Mucosa of descending colon (tissue), 3 donors: ENCODE data around the gene VIPR2. TPM values are rescaled to one million over a fixed set of nuclear protein-coding genes. Genes with fewer than 3 reads are reported as not detected.

ENCODE experiments used
- ATAC-seq: fragments of 200-7000 bp; cut with Tn5 transposase; one replicate; pipeline ENCODE4 v1.9.1; 2020; ENCODE audit warnings: mild to moderate bottlenecking, moderate library complexity
- DNase-seq, 3 donors: peaks; one replicate each; pipeline ENCODE4 v3.0.0-alpha.2; 2020
- H3K36me3 ChIP-seq: fragments of 200-600 bp; one replicate; pipeline ENCODE4 v1.8.0; 2021; ENCODE audit warnings: low read depth, mild to moderate bottlenecking
- H3K4me1 ChIP-seq: fragments of 200-600 bp; one replicate; pipeline ENCODE4 v1.8.0; 2021; ENCODE audit warnings: low read depth, mild to moderate bottlenecking
- H3K4me3 ChIP-seq: fragments of 200-600 bp; one replicate; pipeline ENCODE4 v1.8.0; 2021; ENCODE audit warnings: mild to moderate bottlenecking
- H3K9me3 ChIP-seq: fragments of 200-600 bp; one replicate; pipeline ENCODE4 v1.8.0; 2021; ENCODE audit warnings: mild to moderate bottlenecking
- intact Hi-C, 2 donors: fragments of 100-400 bp; cut with DNase I in 1 of 2; cut with micrococcal nuclease in 1 of 2; formaldehyde crosslinking; loops; one replicate each; pipeline versions ENCODE4 v1.11.0 to v1.11.1; 2022; cut with DNase I, micrococcal nuclease
- total RNA-seq, 3 donors: library from RNA; stranded (reverse); fragmentation: NEBNext Ultra II Directional in 2 of 3; extraction: Animal tissue kit (Norgen Biotek cat#: 25700) in 2 of 3; gene quantifications; one replicate each; pipeline versions ENCODE4 v1.2.1 to v1.2.4, GENCODE V29; 2021 to 2023
- TF ChIP-seq, protein P1 (sequence below): fragments of 200-600 bp; IDR thresholded peaks from one replicate; pipeline ENCODE4 v1.8.0; 2022; ENCODE audit warnings: antibody characterized with exemption, mild to moderate bottlenecking
- donor health status: DM: no; HTN: no; CAD: no; lungs with moderate emphysema.
- donor health status: DM: no; HTN: no; CAD: no.
- donor health status: DM: no; HTN: yes; CAD: no.

Gene VIPR2
- total RNA-seq, 3 donors from 2014 or later = 0.58 to 19.8 (median 2.4) TPM

GRCh38 chr7:159031135-159031701 lies 113.4 kb downstream of the VIPR2 start:
- H3K4me1 ChIP-seq = no peaks in the 10 kb centered on the region
- H3K36me3 ChIP-seq = no peaks in the 10 kb centered on the region
- DNase-seq = no peak
- intact Hi-C loops = no loop called here
- no peak overlapping the region for H3K4me3 ChIP-seq
- no peaks in the 10 kb centered on the region for H3K9me3 ChIP-seq
- TF ChIP-seq, protein P1, sequence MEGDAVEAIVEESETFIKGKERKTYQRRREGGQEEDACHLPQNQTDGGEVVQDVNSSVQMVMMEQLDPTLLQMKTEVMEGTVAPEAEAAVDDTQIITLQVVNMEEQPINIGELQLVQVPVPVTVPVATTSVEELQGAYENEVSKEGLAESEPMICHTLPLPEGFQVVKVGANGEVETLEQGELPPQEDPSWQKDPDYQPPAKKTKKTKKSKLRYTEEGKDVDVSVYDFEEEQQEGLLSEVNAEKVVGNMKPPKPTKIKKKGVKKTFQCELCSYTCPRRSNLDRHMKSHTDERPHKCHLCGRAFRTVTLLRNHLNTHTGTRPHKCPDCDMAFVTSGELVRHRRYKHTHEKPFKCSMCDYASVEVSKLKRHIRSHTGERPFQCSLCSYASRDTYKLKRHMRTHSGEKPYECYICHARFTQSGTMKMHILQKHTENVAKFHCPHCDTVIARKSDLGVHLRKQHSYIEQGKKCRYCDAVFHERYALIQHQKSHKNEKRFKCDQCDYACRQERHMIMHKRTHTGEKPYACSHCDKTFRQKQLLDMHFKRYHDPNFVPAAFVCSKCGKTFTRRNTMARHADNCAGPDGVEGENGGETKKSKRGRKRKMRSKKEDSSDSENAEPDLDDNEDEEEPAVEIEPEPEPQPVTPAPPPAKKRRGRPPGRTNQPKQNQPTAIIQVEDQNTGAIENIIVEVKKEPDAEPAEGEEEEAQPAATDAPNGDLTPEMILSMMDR = no peak
- peak; percentile 2 for ATAC-seq

DNA sequence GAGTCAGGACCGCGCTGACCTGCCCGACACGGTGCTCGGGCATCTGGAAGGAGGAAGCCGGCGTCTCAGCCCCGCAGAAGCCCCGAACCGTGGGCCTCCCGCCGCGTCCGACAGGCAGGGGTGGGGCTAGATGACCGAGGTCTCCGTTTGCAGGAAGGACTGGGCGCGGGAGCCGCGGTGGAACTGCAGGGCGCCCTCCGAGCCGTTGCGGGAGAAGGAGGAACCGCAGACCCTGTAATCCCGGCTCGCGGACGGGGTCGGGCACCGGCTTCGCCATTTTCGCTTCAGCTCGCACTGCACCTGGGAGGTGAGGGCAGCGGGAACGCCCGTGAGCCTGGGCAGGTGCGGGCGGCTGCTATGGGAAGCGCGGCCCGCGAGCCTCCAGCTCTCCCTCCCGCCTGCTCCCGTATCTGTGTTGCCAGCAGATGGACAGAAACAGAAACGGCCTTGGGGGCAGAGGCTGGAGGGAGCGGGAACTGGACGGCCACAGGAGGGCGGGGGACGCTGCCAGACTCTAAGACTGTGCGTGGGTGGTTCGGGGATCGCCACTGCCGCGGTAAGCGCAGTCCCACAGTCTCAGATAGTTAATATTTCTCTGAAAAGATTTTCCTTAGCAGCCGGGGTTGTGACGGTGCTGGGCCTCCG lies 114.1 kb downstream of the VIPR2 start:
- Histone ChIP-seq H3K4me1 (no peaks in the 10 kb centered on the region), H3K36me3 (no peaks in the 10 kb centered on the region), H3K9me3 (no peaks in the 10 kb centered on the region), H3K4me3 (no peak overlapping the region)
- DNase-seq (peak in 2 of 3 donors; percentile 45 to 66), ATAC-seq (peak; percentile 62)
- TF ChIP-seq, protein P1 = no peak
- intact Hi-C loops = no loop called here

- H3K4me3 ChIP-seq = no peak overlapping the region
- no peak for ATAC-seq
- no peaks in the 10 kb centered on the region for H3K4me1 ChIP-seq
- TF ChIP-seq, protein P1 = no peak
- no peaks in the 10 kb centered on the region for H3K9me3 ChIP-seq
- intact Hi-C loops = no loop called here
- H3K36me3 ChIP-seq = no peaks in the 10 kb centered on the region
- DNase-seq = no peak
These were observed 115.9 kb downstream of the VIPR2 start for GRCh38 chr7:159028508-159029401.

DNA sequence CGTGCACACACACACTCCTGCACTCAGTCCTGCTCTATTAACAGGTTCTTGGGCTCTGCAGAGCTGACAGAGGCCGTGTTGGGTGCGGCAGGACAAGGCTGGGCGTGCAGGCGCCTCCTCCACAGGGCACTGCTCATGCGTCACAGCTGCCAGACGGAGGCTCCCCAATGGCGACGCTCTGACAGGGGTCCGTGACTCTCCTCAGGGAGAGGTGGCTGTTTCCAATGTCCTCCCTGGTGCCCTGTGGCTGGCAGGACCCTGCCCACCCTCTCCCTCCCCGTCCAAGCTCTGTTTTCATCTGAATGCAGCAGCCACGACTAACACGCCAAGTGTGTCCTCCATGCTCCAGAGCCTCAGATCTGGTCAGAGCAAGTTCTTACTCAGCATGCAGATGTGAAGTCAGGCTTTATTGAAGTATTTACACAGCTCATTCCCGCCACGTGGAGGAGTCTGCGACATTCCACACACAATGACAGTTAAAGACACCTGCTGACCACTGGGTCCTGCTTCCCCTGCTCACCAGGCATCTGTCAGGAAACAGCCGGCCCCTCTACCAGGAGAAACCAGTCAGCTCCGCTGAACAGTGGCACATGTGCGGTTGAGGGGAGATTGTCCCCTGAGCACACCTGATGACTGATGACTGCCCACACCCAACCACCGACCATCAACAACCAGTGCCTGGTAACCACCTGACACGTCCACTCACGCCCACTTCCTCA lies 116.7 kb downstream of the VIPR2 start:
- DNase-seq (peak in 2 of 3 donors; percentile 56 to 69), ATAC-seq (peak; percentile 82)
- intact Hi-C loops = no loop called here
- Histone ChIP-seq H3K9me3 (no peaks in the 10 kb centered on the region), H3K4me3 (no peak overlapping the region), H3K36me3 (no peaks in the 10 kb centered on the region), H3K4me1 (no peaks in the 10 kb centered on the region)
- TF ChIP-seq, protein P1 = no peak

- peak; percentile 13 for ATAC-seq
- no peaks in the 10 kb centered on the region for H3K36me3 ChIP-seq
- H3K9me3 ChIP-seq = no peaks in the 10 kb centered on the region
- H3K4me3 ChIP-seq = no peak overlapping the region
- intact Hi-C loops = no loop called here
- no peak for DNase-seq
- H3K4me1 ChIP-seq = no peaks in the 10 kb centered on the region
- TF ChIP-seq, protein P1 = no peak
These were observed 117.4 kb downstream of the VIPR2 start for GRCh38 chr7:159027056-159027788.
